Measurements from ENCODE around the gene SLC50A1.

Gene SLC50A1

DNA sequence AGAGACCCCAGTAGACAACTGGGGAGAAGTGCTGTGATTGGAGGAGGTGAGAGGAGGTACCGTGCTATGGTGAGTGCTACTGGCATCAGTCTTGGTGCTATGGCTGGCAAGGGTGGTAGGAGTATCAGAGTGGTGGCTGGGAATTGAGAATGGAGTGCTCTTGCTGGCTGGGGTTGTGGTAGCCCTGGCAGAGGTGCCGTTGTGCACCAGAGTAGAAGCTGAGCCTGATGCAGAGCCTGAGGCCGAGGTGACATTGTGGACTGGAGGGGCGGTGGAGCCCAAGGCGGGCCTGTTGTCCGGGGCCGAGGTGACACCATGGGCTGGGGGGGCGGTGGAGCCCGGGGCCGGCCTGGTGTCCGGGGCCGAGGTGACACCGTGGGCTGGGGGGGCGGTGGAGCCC is 52.6 kb downstream of the SLC50A1 start:
- H3K27ac ChIP-seq (ENCODE audit: low read depth, low read length) = no peak overlapping the region
- no peak overlapping the region for H3K9ac ChIP-seq (ENCODE audit: low read length)
- H3K4me1 ChIP-seq (ENCODE audit: control insufficient read depth, insufficient read depth, low read length) = peaks cover 4% of the 10 kb centered on the region
- H3K4me3 ChIP-seq (ENCODE audit: low read length) = no peak overlapping the region
- H3K36me3 ChIP-seq (ENCODE audit: control insufficient read depth, insufficient read depth, low read length) = no peaks in the 10 kb centered on the region
- no peaks in the 10 kb centered on the region for H3K27me3 ChIP-seq (ENCODE audit: control insufficient read depth, insufficient read depth, low read length)
